Measurements from ENCODE around the gene COX15.

DNA sequence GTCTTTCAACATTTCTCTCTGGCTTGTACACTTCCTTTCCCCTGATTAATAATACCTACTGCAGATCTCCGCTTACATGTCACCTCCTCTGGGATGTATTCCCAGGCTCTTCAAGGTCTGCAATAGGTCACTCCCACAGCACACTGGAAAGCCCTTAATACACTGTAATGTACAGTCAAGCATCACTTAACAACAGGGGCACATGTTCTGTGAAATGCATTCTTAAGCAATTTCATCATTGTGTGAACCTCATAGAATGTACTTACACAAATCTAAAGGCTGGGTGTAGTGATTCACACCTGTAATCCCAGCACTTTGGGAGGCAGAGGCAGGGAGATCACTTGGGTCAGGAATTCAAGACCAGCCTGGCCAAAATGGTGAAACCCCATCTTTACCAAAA, 1.9 kb downstream of the COX15 start:
- TF ChIP-seq, protein P1, sequence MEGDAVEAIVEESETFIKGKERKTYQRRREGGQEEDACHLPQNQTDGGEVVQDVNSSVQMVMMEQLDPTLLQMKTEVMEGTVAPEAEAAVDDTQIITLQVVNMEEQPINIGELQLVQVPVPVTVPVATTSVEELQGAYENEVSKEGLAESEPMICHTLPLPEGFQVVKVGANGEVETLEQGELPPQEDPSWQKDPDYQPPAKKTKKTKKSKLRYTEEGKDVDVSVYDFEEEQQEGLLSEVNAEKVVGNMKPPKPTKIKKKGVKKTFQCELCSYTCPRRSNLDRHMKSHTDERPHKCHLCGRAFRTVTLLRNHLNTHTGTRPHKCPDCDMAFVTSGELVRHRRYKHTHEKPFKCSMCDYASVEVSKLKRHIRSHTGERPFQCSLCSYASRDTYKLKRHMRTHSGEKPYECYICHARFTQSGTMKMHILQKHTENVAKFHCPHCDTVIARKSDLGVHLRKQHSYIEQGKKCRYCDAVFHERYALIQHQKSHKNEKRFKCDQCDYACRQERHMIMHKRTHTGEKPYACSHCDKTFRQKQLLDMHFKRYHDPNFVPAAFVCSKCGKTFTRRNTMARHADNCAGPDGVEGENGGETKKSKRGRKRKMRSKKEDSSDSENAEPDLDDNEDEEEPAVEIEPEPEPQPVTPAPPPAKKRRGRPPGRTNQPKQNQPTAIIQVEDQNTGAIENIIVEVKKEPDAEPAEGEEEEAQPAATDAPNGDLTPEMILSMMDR (conservative IDR thresholded peaks at IDR 0.05 in 1 of 2, IDR thresholded peaks at IDR 0.05 in 1 of 2; ENCODE audit: low read depth in 1 of 2, low read length in 2 of 2), result no peak
- TF ChIP-seq EZH2 (IDR thresholded peaks at IDR 0.05; ENCODE audit: low read length, missing control alignments), result no peak

Data from fibroblast of lung (primary cell).